Adrenal gland (tissue), 12 donors: ENCODE measurements around the gene RGS12. TPM values are rescaled to one million over a fixed set of nuclear protein-coding genes. Genes with fewer than 3 reads are reported as not detected.

Experiments used
- DNase-seq, 7 donors: peaks; one replicate each; pipeline ENCODE4 v3.0.0-alpha.2; 2019 to 2020
- H3K27ac ChIP-seq, 5 donors: fragments of 200-600 bp; sonication (generic) in 4 of 5; 1 replicate in 3 of 5; 2 replicates in 2 of 5; pipeline versions ENCODE4 v1.5.1 to v1.8.0; 2016 to 2020; ENCODE audit warnings: mild to moderate bottlenecking in 1 of 5
- H3K27me3 ChIP-seq: fragments of 200-600 bp; 2 replicates; pipeline ENCODE4 v1.8.0; 2021
- H3K36me3 ChIP-seq, 2 donors: fragments of 200-600 bp; replicated peaks in 1 of 2; 1 replicate in 1 of 2; 2 replicates in 1 of 2; pipeline versions ENCODE4 v1.5.1 to v1.8.0; 2018 to 2022
- H3K4me1 ChIP-seq, 2 donors: fragments of 200-600 bp; replicated peaks in 1 of 2; 1 replicate in 1 of 2; 2 replicates in 1 of 2; pipeline versions ENCODE4 v1.5.1 to v1.8.0; 2018 to 2021
- H3K4me3 ChIP-seq, 4 donors: fragments of 200-600 bp; sonication (generic) in 3 of 4; one replicate each; pipeline ENCODE4 v1.5.1; 2016 to 2018
- H3K9me3 ChIP-seq, 3 donors: fragments of 200-600 bp; sonication (generic) in 1 of 3; replicated peaks in 1 of 3; 1 replicate in 2 of 3; 2 replicates in 1 of 3; pipeline versions ENCODE4 v1.5.1 to v1.8.0; 2016 to 2021
- POLR2A ChIP-seq, 2 donors: fragments of 450-650 bp; IDR thresholded peaks; one replicate each; pipeline ENCODE4 v1.6.1; 2017; ENCODE audit warnings: antibody characterized with exemption in 2 of 2, mild to moderate bottlenecking in 2 of 2, moderate library complexity in 1 of 2
- WGBS, 4 donors: extraction: QIAGEN DNeasy Blood & Tissue Kit in 2 of 4; methylation state at CpG; one replicate each; pipeline versions ENCODE4 v1.1.5 to v1.1.7; 2013 to 2017; 5-methylcytosine and 5-hydroxymethylcytosine counted together
- intact Hi-C, 2 donors: fragments of 100-400 bp; cut with DNase I; formaldehyde crosslinking; loops; one replicate each; pipeline versions ENCODE4 v1.14.1 to v1.15.0; 2022 to 2023
- polyA plus RNA-seq, 3 donors: library from polyadenylated mRNA; stranded (reverse); fragments of 200-250 nt in 2 of 3; fragments of 350-450 nt in 1 of 3; fragmentation: Illumina TruSeq in 1 of 3; extraction: RNeasy Lipid Tissue Mini Kit (QIAGEN cat#74804) in 1 of 3; gene quantifications; one replicate each; pipeline ENCODE4 v1.2.3, GENCODE V29; 2013 to 2014
- total RNA-seq, 9 donors: library from RNA; depleted of rRNA in 4 of 9; stranded (reverse); fragments of >200 nt in 4 of 9; fragments of 120-200 nt in 1 of 9; fragmentation: NEBNext Ultra II Directional in 1 of 9; extraction: Animal tissue kit (Norgen Biotek cat#: 25700) in 1 of 9; gene quantifications; one replicate each; pipeline versions ENCODE4 v1.1.0 to v1.2.4, GENCODE V29; 2013 to 2023
- TF ChIP-seq, protein P1 (sequence below), 6 experiments: fragments of 450-650 bp in 4 of 6; fragments of 200-600 bp in 2 of 6; sonication (generic) in 1 of 6; IDR thresholded peaks; 1 replicate in 5 of 6; 2 replicates in 1 of 6; pipeline versions ENCODE4 v1.5.1 to v1.8.0; 2016 to 2021; ENCODE audit warnings: antibody characterized with exemption in 6 of 6, mild to moderate bottlenecking in 2 of 6, moderate library complexity in 1 of 6
- donor health status: healthy with polysubstance abuse.
- donor health status: Bipolar disorder and iron deficiency.
- donor health status: DM: yes; HTN: yes; CAD: no.
- donor health status: DM: no; HTN: no; CAD: no.
- donor health status: DM: no; HTN: no; CAD: no.
- donor health status: DM: yes; HTN: yes; CAD: no.

Gene RGS12
- total and polyA plus RNA-seq, 12 donors: 8.2 to 73.9 (median 21.9) TPM

DNA sequence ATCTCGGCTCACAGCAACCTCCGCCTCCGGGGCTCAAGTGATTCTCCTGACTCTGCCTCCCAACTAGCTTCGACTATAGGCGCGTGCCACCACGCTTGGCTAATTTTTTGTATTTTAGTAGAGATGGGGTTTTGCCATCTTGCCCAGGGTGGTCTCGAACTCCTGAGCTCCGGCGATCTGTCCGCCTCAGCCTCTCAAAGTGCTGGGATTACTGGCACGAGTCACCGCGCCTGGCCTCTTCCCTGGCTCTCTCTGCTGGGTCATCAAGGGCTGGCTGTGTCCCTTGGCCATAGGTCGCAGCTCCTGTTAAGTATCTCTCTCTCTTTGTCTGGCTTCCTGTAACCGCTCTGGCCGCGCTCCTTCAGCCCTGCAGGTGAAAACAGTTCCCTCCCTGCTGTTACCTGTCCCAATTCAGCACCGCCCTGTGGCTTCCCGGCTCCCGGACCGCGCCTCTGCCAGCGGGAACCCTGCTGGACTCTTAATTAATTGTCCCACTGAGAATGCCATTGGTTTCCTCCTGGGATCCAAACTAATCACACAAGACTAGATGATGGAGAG lies 1.3 kb upstream of the RGS12 start:
- whole genome bisulfite sequencing, 4 donors: 32 to 37% (median 36%) methylated on average over 20 to 24 of the region's 24 CpGs
- peaks cover 4 to 19% of the 10 kb centered on the region in 2 donors for H3K4me1 ChIP-seq
- H3K27me3 ChIP-seq: no peaks in the 10 kb centered on the region
- peak overlapping the region; percentile 73 to 98 (median 93) for H3K27ac ChIP-seq
- H3K9me3 ChIP-seq: no peaks in the 10 kb centered on the region
- TF ChIP-seq POLR2A (IDR thresholded peaks at IDR 0.05): peak in 1 of 2 donors; percentile 8
- TF ChIP-seq, protein P1, sequence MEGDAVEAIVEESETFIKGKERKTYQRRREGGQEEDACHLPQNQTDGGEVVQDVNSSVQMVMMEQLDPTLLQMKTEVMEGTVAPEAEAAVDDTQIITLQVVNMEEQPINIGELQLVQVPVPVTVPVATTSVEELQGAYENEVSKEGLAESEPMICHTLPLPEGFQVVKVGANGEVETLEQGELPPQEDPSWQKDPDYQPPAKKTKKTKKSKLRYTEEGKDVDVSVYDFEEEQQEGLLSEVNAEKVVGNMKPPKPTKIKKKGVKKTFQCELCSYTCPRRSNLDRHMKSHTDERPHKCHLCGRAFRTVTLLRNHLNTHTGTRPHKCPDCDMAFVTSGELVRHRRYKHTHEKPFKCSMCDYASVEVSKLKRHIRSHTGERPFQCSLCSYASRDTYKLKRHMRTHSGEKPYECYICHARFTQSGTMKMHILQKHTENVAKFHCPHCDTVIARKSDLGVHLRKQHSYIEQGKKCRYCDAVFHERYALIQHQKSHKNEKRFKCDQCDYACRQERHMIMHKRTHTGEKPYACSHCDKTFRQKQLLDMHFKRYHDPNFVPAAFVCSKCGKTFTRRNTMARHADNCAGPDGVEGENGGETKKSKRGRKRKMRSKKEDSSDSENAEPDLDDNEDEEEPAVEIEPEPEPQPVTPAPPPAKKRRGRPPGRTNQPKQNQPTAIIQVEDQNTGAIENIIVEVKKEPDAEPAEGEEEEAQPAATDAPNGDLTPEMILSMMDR (IDR thresholded peaks at IDR 0.05): peak in 2 of 6 experiments; percentile 25 to 31
- intact Hi-C loops: no loop called here
- H3K36me3 ChIP-seq: no peaks in the 10 kb centered on the region
- H3K4me3 ChIP-seq: peak overlapping the region in 3 of 4 donors; percentile 49 to 84 (median 64)
- DNase-seq: peak; percentile 55 to 78 (median 71)

DNA sequence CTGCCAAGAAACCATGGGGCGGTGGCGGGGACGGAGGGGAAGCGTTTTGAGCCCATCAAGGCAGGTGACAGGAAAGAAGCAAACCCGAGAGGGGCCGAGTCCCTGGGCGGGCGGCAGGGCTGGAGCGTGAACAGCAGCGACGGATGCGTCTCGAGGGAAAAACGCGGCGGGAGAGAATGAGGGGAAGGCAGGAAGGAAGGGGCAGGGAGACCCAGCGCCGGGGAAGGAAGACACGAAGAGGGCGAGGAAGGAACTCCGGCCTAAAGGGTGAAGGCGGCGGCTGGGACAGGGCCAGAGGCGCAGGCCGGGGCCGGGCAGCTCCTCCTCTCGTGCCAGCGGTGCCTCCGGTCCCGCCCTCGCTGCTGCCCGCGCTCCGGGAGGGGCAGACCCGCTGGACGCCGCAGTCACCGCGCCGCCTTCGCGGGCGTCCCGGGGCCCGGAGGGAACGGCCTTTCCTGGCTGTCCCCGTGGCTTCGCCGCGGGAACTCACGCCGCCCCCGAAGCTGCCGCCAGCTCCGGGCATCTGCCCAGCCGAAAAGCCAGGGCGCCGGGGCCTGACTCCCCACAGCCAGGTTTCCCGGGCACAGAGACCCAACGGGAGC lies 751 bp upstream of the RGS12 start:
- no peaks in the 10 kb centered on the region for H3K36me3 ChIP-seq
- peak overlapping the region; percentile 73 to 98 (median 93) for H3K27ac ChIP-seq
- no peaks in the 10 kb centered on the region for H3K27me3 ChIP-seq
- TF ChIP-seq POLR2A (IDR thresholded peaks at IDR 0.05): no peak
- TF ChIP-seq, protein P1 (IDR thresholded peaks at IDR 0.05): no peak
- H3K4me1 ChIP-seq: peaks cover 4 to 19% of the 10 kb centered on the region in 2 donors
- WGBS, 4 donors: 0 to 2% (median 1%) methylated on average over 26 to 60 of the region's 60 CpGs
- intact Hi-C loops: no loop called here
- peak; percentile 71 to 85 (median 76) for DNase-seq
- no peaks in the 10 kb centered on the region for H3K9me3 ChIP-seq
- peak overlapping the region; percentile 49 to 84 (median 70) for H3K4me3 ChIP-seq

DNA sequence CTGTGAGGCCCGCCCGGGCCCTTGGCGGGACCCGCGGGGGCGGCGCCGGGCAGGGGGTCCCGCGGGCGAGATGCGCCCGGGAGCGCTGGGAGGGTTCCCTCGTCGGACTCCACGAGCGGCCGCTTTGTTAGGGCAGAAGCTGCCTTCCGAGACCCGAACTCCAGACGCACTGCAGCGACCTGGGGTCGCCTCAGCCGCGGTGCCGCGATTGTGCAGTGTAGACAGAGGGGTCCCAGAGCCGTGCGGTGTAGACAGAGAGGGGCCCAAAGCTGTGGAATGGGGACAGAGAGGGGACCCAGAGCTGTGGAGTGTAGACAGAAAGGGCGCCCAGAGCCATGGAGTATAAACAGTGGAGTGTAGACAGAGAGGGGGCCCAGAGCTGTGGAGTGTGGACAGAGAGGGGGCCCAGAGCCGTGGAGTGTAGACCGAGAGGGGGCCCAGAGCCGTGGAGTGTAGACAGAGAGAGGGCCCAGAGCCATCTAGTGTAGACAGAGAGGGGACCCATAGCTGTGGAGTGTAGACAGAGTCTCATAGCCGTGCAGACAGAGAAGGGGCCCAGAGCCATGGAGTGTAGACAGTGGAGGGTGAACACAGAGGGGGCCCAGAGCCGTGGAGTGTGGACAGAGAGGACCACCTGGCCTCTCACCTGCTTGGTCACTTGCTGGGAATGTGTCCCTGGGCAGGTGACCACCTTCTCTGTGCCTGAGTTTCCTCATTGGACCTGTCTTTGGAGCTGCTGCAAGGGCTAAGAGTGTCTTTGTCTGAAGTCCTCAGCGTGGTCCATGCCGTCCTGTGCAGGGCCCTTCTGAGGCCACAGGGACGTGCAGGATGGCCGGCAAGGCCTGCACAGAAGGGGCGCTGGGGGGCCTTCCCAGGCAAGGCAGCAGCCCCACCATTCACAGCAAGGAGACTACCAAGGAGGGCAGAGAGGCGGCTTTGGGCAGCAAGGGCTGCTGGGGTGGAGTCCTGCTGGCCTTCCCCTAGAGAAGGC lies 875 bp downstream of the RGS12 start:
- peak overlapping the region; percentile 22 to 98 (median 68) for H3K27ac ChIP-seq

More for the DNA sequence above, 875 bp downstream of the RGS12 start:
- Histone ChIP-seq H3K4me1 (peaks cover 4 to 19% of the 10 kb centered on the region in 2 donors), H3K9me3 (no peaks in the 10 kb centered on the region), H3K36me3 (no peaks in the 10 kb centered on the region), H3K27me3 (no peaks in the 10 kb centered on the region), H3K4me3 (peak overlapping the region in 3 of 4 donors; percentile 49 to 84 (median 65))
- peak in 4 of 7 donors; percentile 19 to 57 (median 44) for DNase-seq
- 16 to 46% (median 23%) methylated on average over 12 to 42 of the region's 42 CpGs for WGBS, 4 donors
- TF ChIP-seq, protein P1 (IDR thresholded peaks at IDR 0.05): no peak
- no peak for TF ChIP-seq POLR2A (IDR thresholded peaks at IDR 0.05)
- intact Hi-C loops: no loop called here
